A673 (cell line): ENCODE measurements around the gene OGDH. TPM values are rescaled to one million over a fixed set of nuclear protein-coding genes. Genes with fewer than 3 reads are reported as not detected.

ENCODE experiments used
- BruUV-seq: library from RNA; stranded (reverse); fragments of 400-500 nt; replicated peaks from 2 replicates; lab custom pipeline; 2021; lab: Mats Ljungman, UMichigan
- CTCF ChIA-PET: fragments of 300-600 bp; sonication (Branson Sonifier 250); formaldehyde crosslinking; loops from one replicate; lab custom pipeline; 2022; ENCODE audit warnings: antibody characterized with exemption; lab: Charles Lee
- POLR2A ChIA-PET: fragments of 300-600 bp; sonication (Branson Sonifier 250); formaldehyde crosslinking; loops from one replicate; lab custom pipeline; 2022; ENCODE audit warnings: antibody characterized with exemption; ENCODE audit not compliant: low non-redundant PET; lab: Charles Lee
- DNase-seq: peaks from one replicate; pipeline ENCODE4 v3.0.0-alpha.2; 2015; ENCODE audit warnings: low spot score
- H3K27ac ChIP-seq: fragments of 200-600 bp; sonication (generic); 2 replicates; pipeline ENCODE4 v1.5.1; 2016; ENCODE audit warnings: mixed run types, low read depth, mild to moderate bottlenecking, mixed read lengths, antibody characterized with exemption, low read length; ENCODE audit not compliant: poor library complexity, severe bottlenecking
- H3K27me3 ChIP-seq: fragments of 200-600 bp; sonication (generic); replicated peaks from 2 replicates; pipeline ENCODE4 v1.6.1; 2017; ENCODE audit warnings: mixed run types, low read depth, mild to moderate bottlenecking, mixed read lengths, antibody characterized with exemption, low read length; ENCODE audit not compliant: insufficient read depth, poor library complexity
- H3K36me3 ChIP-seq: fragments of 200-600 bp; sonication (generic); 2 replicates; pipeline ENCODE4 v1.6.1; 2016; ENCODE audit warnings: mixed run types, mild to moderate bottlenecking, mixed read lengths, antibody characterized with exemption, low read length; ENCODE audit not compliant: insufficient read depth, poor library complexity, severe bottlenecking
- H3K4me1 ChIP-seq: fragments of 200-600 bp; sonication (generic); 2 replicates; pipeline ENCODE4 v1.6.1; 2017; ENCODE audit warnings: mixed run types, mild to moderate bottlenecking, mixed read lengths, antibody characterized with exemption, low read length; ENCODE audit not compliant: insufficient read depth, poor library complexity, severe bottlenecking
- H3K4me3 ChIP-seq: fragments of 200-600 bp; sonication (generic); 2 replicates; pipeline ENCODE4 v1.5.1; 2016; ENCODE audit warnings: low read depth, mixed run types, mild to moderate bottlenecking, mixed read lengths, low read length; ENCODE audit not compliant: poor library complexity, severe bottlenecking
- H3K9me3 ChIP-seq: fragments of 200-600 bp; sonication (generic); 2 replicates; pipeline ENCODE4 v1.6.1; 2016; ENCODE audit warnings: mixed run types, low read depth, mild to moderate bottlenecking, mixed read lengths, antibody characterized with exemption, low read length; ENCODE audit not compliant: poor library complexity, severe bottlenecking
- CTCF ChIP-seq: fragments of 300-800, 200-600 bp; sonication (generic); conservative IDR thresholded peaks from 2 replicates; pipeline ENCODE4 v1.5.1; 2017; ENCODE audit warnings: low read depth, mild to moderate bottlenecking, antibody characterized with exemption, low read length, moderate library complexity, mixed read lengths
- EZH2 ChIP-seq: fragments of 200-600 bp; sonication (generic); IDR thresholded peaks from 2 replicates; pipeline ENCODE4 v1.6.1; 2017; ENCODE audit warnings: borderline replicate concordance, low read depth, mild to moderate bottlenecking, mixed read lengths, antibody characterized with exemption, low read length; ENCODE audit not compliant: poor library complexity, severe bottlenecking
- intact Hi-C: fragments of 100-400 bp; cut with micrococcal nuclease; formaldehyde crosslinking; loops from one replicate; pipeline ENCODE4 v1.10.0; 2022; ENCODE audit not compliant: unreplicated experiment
- total RNA-seq: library from RNA; stranded (reverse); gene quantifications from 2 replicates; pipeline ENCODE4 v1.2.3, GENCODE V29; 2021

The OGDH gene
- total RNA-seq, 1 experiment from 2014 or later = 111 TPM

GRCh38 chr7:44709945-44710596 lies 103.6 kb downstream of the OGDH start:
- no peak for TF ChIP-seq EZH2
- TF ChIP-seq CTCF = no peak
- no peak overlapping the region for H3K4me3 ChIP-seq
- H3K27ac ChIP-seq = no peak overlapping the region
- ChIA-PET CTCF (no interaction called here), POLR2A (no interaction called here)
- intact Hi-C loops = no loop called here
- peaks cover 20% of the 10 kb centered on the region for H3K36me3 ChIP-seq
- no peaks in the 10 kb centered on the region for H3K9me3 ChIP-seq
- BruUV-seq = no TSS peak
- no peak for DNase-seq
- H3K27me3 ChIP-seq = no peaks in the 10 kb centered on the region
- H3K4me1 ChIP-seq = no peaks in the 10 kb centered on the region

GRCh38 chr7:44711528-44711927 lies 105.1 kb downstream of the OGDH start:
- no peak overlapping the region for H3K27ac ChIP-seq
- H3K9me3 ChIP-seq = no peaks in the 10 kb centered on the region
- TF ChIP-seq EZH2 = no peak
- no peak for TF ChIP-seq CTCF
- no peak for DNase-seq
- intact Hi-C loops = no loop called here
- H3K36me3 ChIP-seq = peaks cover 20% of the 10 kb centered on the region
- POLR2A ChIA-PET = no interaction called here
- no peaks in the 10 kb centered on the region for H3K27me3 ChIP-seq
- no peaks in the 10 kb centered on the region for H3K4me1 ChIP-seq
- no peak overlapping the region for H3K4me3 ChIP-seq
- no TSS peak for BruUV-seq
- CTCF ChIA-PET = no interaction called here

GRCh38 chr7:44712012-44712411 lies 105.6 kb downstream of the OGDH start:
- intact Hi-C loops = no loop called here
- H3K4me3 ChIP-seq = no peak overlapping the region
- no TSS peak for BruUV-seq
- H3K9me3 ChIP-seq = no peaks in the 10 kb centered on the region
- CTCF ChIA-PET = no interaction called here
- H3K36me3 ChIP-seq = peaks cover 18% of the 10 kb centered on the region
- POLR2A ChIA-PET = no interaction called here
- H3K27me3 ChIP-seq = no peaks in the 10 kb centered on the region
- H3K27ac ChIP-seq = no peak overlapping the region
- H3K4me1 ChIP-seq = no peaks in the 10 kb centered on the region
- TF ChIP-seq EZH2 = no peak
- no peak for TF ChIP-seq CTCF
- no peak for DNase-seq
